Endometrial microvascular endothelial cells (primary cell): Measurements from ENCODE around the gene CDK14. TPM values are rescaled to one million over a fixed set of nuclear protein-coding genes. Genes with fewer than 3 reads are reported as not detected.

Experiments
- in situ Hi-C: cut with HindIII; loops from 2 replicates; pipeline ENCODE4 v1.10.0; 2017; ENCODE audit warnings: low sequenced_read_pairs, low pct_unique_long_range_greater_than_20kb; ENCODE audit errors: inconsistent ontology term
- total RNA-seq: library from RNA; depleted of rRNA; stranded (reverse); fragments of >200 nt; gene quantifications from one replicate; pipeline ENCODE4 v1.2.3, GENCODE V29; 2015; ENCODE audit errors: inconsistent ontology term

The CDK14 gene
- 7.2 TPM for total RNA-seq

GRCh38 chr7:90595801-90596670, at the start of gene CDK14:
TSS of gene CDK14 (plus strand) at chr7:90596321. CDS start at chr7:90596628, 307 bp downstream.
- in situ Hi-C loops: no loop called here

DNA sequence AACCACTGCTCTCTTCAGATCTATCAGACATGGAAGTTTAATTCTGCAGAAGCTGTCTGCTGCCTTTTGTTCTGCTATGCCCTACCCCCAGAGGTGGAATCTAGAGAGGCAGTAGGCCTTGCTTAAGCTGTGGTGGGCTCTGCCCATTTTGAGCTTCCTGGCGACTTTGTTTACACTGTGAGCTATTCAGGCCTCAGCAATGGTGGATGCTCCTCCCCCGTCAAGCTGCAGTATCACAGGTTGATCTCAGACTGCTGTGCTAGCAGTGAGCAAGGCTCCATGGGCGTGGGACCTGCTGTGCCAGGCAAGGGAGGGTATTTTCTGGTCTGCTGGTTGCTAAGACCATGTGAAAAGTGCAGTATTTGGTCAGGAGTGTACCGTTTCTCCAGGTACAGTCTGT, 45.1 kb upstream of the CDK14 start:
- in situ Hi-C loops: no loop called here

- in situ Hi-C loops: no loop called here
Measured at GRCh38 chr7:90552521-90552920, 43.6 kb upstream of the CDK14 start.

GRCh38 chr7:90560730-90561129, 35.4 kb upstream of the CDK14 start:
- in situ Hi-C loops: no loop called here

DNA sequence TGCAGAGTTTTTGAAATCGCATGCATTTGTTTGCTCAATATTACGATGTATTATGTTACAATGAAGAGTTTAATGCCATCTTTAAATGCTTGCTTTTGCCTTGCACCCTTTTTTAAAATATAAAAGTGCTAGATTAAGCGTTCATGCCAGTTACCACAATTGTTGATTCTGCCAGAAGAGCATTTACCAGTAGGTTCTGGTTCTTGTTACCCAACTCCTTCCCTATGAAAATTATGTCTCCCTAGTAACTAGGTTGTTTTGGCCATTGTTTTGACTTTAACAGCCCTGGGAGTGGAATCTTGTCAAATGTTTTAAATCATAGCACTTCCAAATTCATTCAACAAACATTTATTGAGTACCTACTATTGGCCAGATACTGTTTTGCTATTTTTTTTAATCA, 32.8 kb upstream of the CDK14 start:
- in situ Hi-C loops: no loop called here

DNA sequence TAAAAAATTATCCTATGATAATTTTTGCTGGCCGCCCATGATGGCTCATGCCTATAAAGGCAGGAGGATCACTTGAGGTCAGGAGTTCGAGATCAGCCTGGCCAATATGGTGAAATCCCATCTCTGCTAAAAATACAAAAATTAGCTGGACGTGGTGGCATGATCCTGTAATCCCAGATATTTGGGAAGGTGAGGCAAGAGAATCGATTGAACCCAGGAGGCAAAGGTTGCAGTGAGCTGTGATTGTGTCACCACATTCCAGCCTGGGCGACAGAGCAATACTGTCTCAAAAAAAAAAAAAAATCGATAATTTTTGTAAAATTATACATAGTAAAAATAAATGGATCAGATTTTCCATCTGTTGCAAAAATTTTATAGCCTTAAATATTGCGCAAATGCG, 31.7 kb upstream of the CDK14 start:
- in situ Hi-C loops: no loop called here

DNA sequence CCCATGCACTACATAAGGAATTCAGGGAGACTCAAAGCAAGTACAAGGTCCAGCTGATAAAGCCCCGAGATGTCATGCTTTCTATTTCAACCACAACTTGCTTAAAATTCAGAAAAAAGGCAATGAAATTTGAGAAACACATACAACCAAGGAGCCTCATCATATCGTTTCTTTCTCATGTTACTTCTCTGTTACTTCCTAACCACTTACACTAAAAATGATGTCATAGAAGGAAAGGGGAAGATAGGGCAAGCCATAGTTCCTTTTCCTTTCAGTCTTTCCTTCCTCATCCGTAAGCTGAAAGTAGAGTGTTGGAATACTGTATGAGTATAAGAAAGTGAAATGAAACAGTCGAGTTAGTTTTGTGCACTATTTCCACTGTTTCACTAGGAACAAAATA, 27.9 kb upstream of the CDK14 start:
- in situ Hi-C loops: no loop called here

- in situ Hi-C loops: no loop called here
Measured at GRCh38 chr7:90569368-90569767, 26.8 kb upstream of the CDK14 start.

GRCh38 chr7:90570373-90570959, 25.7 kb upstream of the CDK14 start:
- in situ Hi-C loops: no loop called here

GRCh38 chr7:90574146-90574819, 21.8 kb upstream of the CDK14 start:
- in situ Hi-C loops: no loop called here

GRCh38 chr7:90574820-90575187, 21.3 kb upstream of the CDK14 start:
- in situ Hi-C loops: no loop called here

DNA sequence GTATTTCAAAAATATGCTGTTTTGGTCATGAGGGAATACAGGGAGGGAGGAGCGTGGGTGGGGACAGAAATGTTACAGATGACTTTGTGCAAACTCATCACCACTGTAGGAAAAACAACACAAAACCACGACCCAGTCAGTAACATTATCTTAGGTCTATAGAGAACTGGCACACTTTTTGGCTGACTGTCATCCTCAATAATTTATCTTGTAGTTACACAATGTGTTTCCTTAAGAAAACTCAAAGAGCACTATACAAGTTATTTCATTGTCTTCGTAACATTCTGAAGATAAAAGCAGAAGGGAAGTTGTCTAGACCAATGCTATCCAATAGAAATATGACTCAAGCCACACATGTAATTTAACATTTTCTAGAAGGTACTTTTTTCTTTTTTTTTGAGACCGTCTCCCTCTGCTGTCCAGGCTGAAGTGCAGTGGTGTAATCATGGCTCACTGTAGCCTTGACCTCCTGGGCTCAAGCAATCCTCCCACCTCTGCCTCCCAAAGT, 16.9 kb upstream of the CDK14 start:
- in situ Hi-C loops: no loop called here

- in situ Hi-C loops: no loop called here
Measured at GRCh38 chr7:90580051-90580450, 16.1 kb upstream of the CDK14 start.

DNA sequence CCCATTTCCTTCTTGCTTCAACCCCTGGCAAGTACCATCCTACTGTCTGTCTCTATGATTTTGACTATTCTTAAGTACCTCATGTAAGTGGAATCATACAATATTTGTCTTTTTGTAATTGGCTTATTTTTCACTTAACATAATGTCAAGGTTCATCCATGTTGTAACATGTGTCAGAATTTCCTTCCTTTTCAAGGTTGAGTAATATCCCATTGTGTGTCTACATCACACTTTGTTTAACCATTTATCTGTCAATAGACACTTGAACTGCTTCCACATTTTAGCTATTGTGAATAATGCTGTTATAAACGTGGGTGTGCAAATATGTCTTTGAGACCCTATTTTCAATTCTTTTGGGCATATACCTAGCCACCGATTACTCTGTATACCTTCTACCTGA, 14.0 kb upstream of the CDK14 start:
- in situ Hi-C loops: no loop called here

DNA sequence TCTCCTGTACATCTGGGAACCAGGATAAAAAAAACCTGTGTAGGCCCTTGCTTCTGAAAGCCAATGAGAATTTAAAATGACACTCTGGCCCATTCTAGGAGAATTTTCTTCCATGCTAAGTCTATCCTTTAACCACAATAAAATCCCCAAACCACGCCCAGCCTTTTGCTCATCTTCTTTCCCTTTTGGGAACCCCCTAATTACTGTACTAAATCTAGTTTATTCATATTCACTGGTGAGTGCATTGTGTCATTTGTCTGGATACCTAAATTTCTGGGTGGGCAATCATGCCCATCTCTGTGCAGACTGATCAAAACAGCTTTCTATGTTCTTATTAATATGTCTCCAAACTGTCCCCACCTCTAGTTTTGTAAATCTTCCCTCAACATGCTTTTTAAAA, 11.7 kb upstream of the CDK14 start:
- in situ Hi-C loops: no loop called here

DNA sequence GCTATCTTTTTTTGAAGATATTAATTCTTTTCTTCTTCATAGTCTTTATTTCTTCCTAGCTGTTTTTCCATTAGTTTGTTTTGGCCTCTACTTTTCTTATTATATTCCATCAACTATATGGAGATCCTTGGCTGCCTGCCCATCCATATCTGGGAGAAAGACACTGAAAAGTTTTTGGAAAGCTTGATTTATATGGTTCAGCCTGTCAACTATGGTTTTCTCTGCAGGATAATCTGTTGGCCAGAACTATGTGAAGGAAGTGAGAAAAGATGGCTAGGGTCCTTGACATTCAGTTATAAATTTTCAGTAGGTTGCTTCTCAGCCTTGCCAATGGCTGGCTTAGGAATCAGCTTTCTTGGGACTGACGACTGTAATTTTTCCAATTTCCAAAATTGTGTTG, 10.0 kb upstream of the CDK14 start:
- in situ Hi-C loops: no loop called here

- in situ Hi-C loops: no loop called here
Measured at GRCh38 chr7:90587766-90588165, 8.4 kb upstream of the CDK14 start.

DNA sequence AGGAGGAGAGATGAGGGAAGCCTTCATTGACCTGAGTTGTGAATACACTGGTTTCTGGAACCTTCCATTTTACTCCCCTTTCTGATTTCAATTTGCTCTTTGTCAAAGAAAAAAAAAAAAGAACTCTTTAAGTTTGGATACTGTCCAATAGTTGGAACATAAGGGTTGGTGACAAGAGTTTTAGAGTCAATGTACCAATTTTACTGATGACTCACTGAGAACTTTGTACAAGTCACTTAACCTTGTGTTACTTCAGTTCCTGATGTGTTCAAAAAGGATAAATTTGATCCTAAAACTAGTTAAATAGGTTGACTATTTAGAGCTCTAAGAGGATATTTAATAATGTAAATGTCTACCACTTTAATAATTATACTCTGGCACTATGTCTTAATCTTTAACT, 4.1 kb upstream of the CDK14 start:
- in situ Hi-C loops: no loop called here

GRCh38 chr7:90593205-90593604, 2.9 kb upstream of the CDK14 start:
- in situ Hi-C loops: no loop called here

GRCh38 chr7:90594751-90595317, 1.3 kb upstream of the CDK14 start:
- in situ Hi-C loops: no loop called here
